ENCODE data around the gene RANBP17.
A peak's percentile ranks its signal among the peaks of the same experiment; 100 is the strongest.

RANBP17 gene

GRCh38 chr5:171226096-171226754 lies 364.4 kb downstream of the RANBP17 start:
- peak; percentile 29 for TF ChIP-seq CTCF (IDR thresholded peaks at IDR 0.05; ENCODE audit: low read depth, low read length)
- peak in 1 of 2 donors; percentile 7 for DNase-seq (ENCODE audit: low read depth in 2 of 2)

GRCh38 chr5:171226864-171227263 lies 365.0 kb downstream of the RANBP17 start:
- DNase-seq (ENCODE audit: low read depth in 2 of 2), result peak in 1 of 2 donors; percentile 14
- TF ChIP-seq CTCF (IDR thresholded peaks at IDR 0.05; ENCODE audit: low read depth, low read length), result no peak
- no peak overlapping the region for H3K4me3 ChIP-seq (replicated peaks in 1 of 2; ENCODE audit: low read depth in 2 of 2, low read length in 2 of 2)

More at GRCh38 chr5:171226096-171226754, 364.4 kb downstream of the RANBP17 start:
- no peak overlapping the region for H3K4me3 ChIP-seq (replicated peaks in 1 of 2; ENCODE audit: low read depth in 2 of 2, low read length in 2 of 2)

GRCh38 chr5:171236651-171237050 lies 374.8 kb downstream of the RANBP17 start:
- no peak overlapping the region for H3K4me3 ChIP-seq (replicated peaks in 1 of 2; ENCODE audit: low read depth in 2 of 2, low read length in 2 of 2)
- no peak for DNase-seq (ENCODE audit: low read depth in 2 of 2)
- no peak for TF ChIP-seq CTCF (IDR thresholded peaks at IDR 0.05; ENCODE audit: low read depth, low read length)

GRCh38 chr5:171242521-171242920 lies 380.7 kb downstream of the RANBP17 start:
- TF ChIP-seq CTCF (IDR thresholded peaks at IDR 0.05; ENCODE audit: low read depth, low read length), result no peak

GRCh38 chr5:171246231-171246630 lies 384.4 kb downstream of the RANBP17 start:
- no peak overlapping the region for H3K4me3 ChIP-seq (replicated peaks in 1 of 2; ENCODE audit: low read depth in 2 of 2, low read length in 2 of 2)
- no peak for DNase-seq (ENCODE audit: low read depth in 2 of 2)
- TF ChIP-seq CTCF (IDR thresholded peaks at IDR 0.05; ENCODE audit: low read depth, low read length), result no peak

More at GRCh38 chr5:171242521-171242920, 380.7 kb downstream of the RANBP17 start:
- DNase-seq (ENCODE audit: low read depth in 2 of 2), result peak; percentile 48 to 78
- H3K4me3 ChIP-seq (replicated peaks in 1 of 2; ENCODE audit: low read depth in 2 of 2, low read length in 2 of 2), result no peak overlapping the region

- no peak for DNase-seq (ENCODE audit: low read depth in 2 of 2)
- TF ChIP-seq CTCF (IDR thresholded peaks at IDR 0.05; ENCODE audit: low read depth, low read length), result no peak
- no peak overlapping the region for H3K4me3 ChIP-seq (replicated peaks in 1 of 2; ENCODE audit: low read depth in 2 of 2, low read length in 2 of 2)
Measured at GRCh38 chr5:171249460-171249859, 387.6 kb downstream of the RANBP17 start.

- TF ChIP-seq CTCF (IDR thresholded peaks at IDR 0.05; ENCODE audit: low read depth, low read length), result no peak
- DNase-seq (ENCODE audit: low read depth in 2 of 2), result no peak
- H3K4me3 ChIP-seq (replicated peaks in 1 of 2; ENCODE audit: low read depth in 2 of 2, low read length in 2 of 2), result no peak overlapping the region
Measured at GRCh38 chr5:171250738-171251137, 388.9 kb downstream of the RANBP17 start.

Data from cardiac fibroblast (primary cell).